B cell (primary cell): ENCODE measurements around the gene DAW1.

Experiments used
- CTCF ChIP-seq: fragments of 200-600 bp; IDR thresholded peaks from one replicate; pipeline ENCODE4 v1.8.0; 2022; ENCODE audit warnings: antibody characterized with exemption, mild to moderate bottlenecking
- EZH2 ChIP-seq: IDR thresholded peaks from 2 replicates; pipeline ENCODE4 v1.6.1; 2012; ENCODE audit warnings: borderline replicate concordance, low read depth, mild to moderate bottlenecking, moderate library complexity, low read length; ENCODE audit not compliant: insufficient read depth, poor library complexity, severe bottlenecking

GRCh38 chr2:227908266-227909054 lies 37.0 kb downstream of the DAW1 start:
- TF ChIP-seq CTCF = no peak
- no peak for TF ChIP-seq EZH2
